Measurements from ENCODE around the gene CREG2.

- TF ChIP-seq CTCF (IDR thresholded peaks at IDR 0.05 in 8 of 11, conservative IDR thresholded peaks at IDR 0.05 in 3 of 11) (no peak), POLR2A (IDR thresholded peaks at IDR 0.05) (no peak), POLR2AphosphoS5 (IDR thresholded peaks at IDR 0.05) (no peak)
Measured at GRCh38 chr2:101356521-101356920, 30.8 kb downstream of the CREG2 start.

Measured in spleen (tissue), 7 donors.